IPS-NIHi7 (cell line): ENCODE measurements around the gene KPNB1.
A peak's percentile ranks its signal among the peaks of the same experiment; 100 is the strongest.

Experiments used
- DNase-seq: peaks from one replicate; pipeline ENCODE4 v3.0.0; 2012; ENCODE audit warnings: mixed read lengths; ENCODE audit errors: extremely low spot score

KPNB1 gene

GRCh38 chr17:47649153-47649971, at the start of gene KPNB1:
KPNB1 (plus strand) TSS chr17:47649919; CDS start chr17:47650245, 326 bp downstream.
- DNase-seq = peak; percentile 91

GRCh38 chr17:47603830-47604597, 45.7 kb upstream of the KPNB1 start:
- no peak for DNase-seq

- no peak for DNase-seq
Measured at GRCh38 chr17:47604598-47604927, 45.2 kb upstream of the KPNB1 start.

- no peak for DNase-seq
Measured at GRCh38 chr17:47605011-47605410, 44.7 kb upstream of the KPNB1 start.

- DNase-seq = no peak
Measured at GRCh38 chr17:47607481-47607880, 42.2 kb upstream of the KPNB1 start.

GRCh38 chr17:47611372-47612350, 38.1 kb upstream of the KPNB1 start:
- DNase-seq = no peak

GRCh38 chr17:47615766-47616424, 33.8 kb upstream of the KPNB1 start:
- peak; percentile 32 for DNase-seq

GRCh38 chr17:47618410-47618809, 31.3 kb upstream of the KPNB1 start:
- DNase-seq = peak; percentile 18

GRCh38 chr17:47620503-47621245, 29.0 kb upstream of the KPNB1 start:
- DNase-seq = no peak

GRCh38 chr17:47621293-47622179, 28.2 kb upstream of the KPNB1 start:
- DNase-seq = peak; percentile 76

GRCh38 chr17:47622180-47622549, 27.6 kb upstream of the KPNB1 start:
- DNase-seq = no peak

- no peak for DNase-seq
Measured at GRCh38 chr17:47624727-47625068, 25.0 kb upstream of the KPNB1 start.

GRCh38 chr17:47628014-47628566, 21.6 kb upstream of the KPNB1 start:
- DNase-seq = no peak

GRCh38 chr17:47629826-47630225, 19.9 kb upstream of the KPNB1 start:
- DNase-seq = no peak

- no peak for DNase-seq
Measured at GRCh38 chr17:47630614-47631013, 19.1 kb upstream of the KPNB1 start.

GRCh38 chr17:47632991-47633390, 16.7 kb upstream of the KPNB1 start:
- no peak for DNase-seq

GRCh38 chr17:47633996-47634395, 15.7 kb upstream of the KPNB1 start:
- DNase-seq = no peak

GRCh38 chr17:47634870-47635269, 14.8 kb upstream of the KPNB1 start:
- DNase-seq = no peak

- DNase-seq = no peak
Measured at GRCh38 chr17:47635734-47636133, 14.0 kb upstream of the KPNB1 start.
